Endothelial cell of umbilical vein (primary cell): ENCODE data around the gene DUSP28. TPM values are rescaled to one million over a fixed set of nuclear protein-coding genes. Genes with fewer than 3 reads are reported as not detected.

Source experiments
- BruUV-seq: library from RNA; stranded (reverse); fragments of 400-500 nt; replicated peaks from 2 replicates; lab custom pipeline; 2021; lab: Mats Ljungman, UMichigan
- CTCF ChIA-PET: fragments of 300-600, 350-600 bp; sonication (Branson Sonifier 250); formaldehyde crosslinking; loops from one replicate; lab custom pipeline; 2021; ENCODE audit warnings: antibody characterized with exemption, inconsistent platforms; lab: Charles Lee
- POLR2A ChIA-PET: fragments of 300-600, 350-600 bp; sonication (Branson Sonifier 250); formaldehyde crosslinking; loops from one replicate; lab custom pipeline; 2021; ENCODE audit warnings: antibody characterized with exemption, inconsistent platforms; lab: Charles Lee
- DNase-seq: peaks from one replicate; pipeline ENCODE4 v3.0.0-alpha.2; 2011; ENCODE audit warnings: low read depth, low spot score
- FAIRE-seq: peaks from 2 replicates; lab custom pipeline; 2011; peaks lifted over from hg19 to GRCh38; lab: Jason Lieb, UNC
- H2AFZ ChIP-seq: 2 replicates; pipeline ENCODE4 v1.6.0; 2012; ENCODE audit warnings: low read depth, low read length, control low read depth, inconsistent platforms
- H3K27ac ChIP-seq: 2 replicates; pipeline ENCODE4 v1.5.1; 2011; ENCODE audit warnings: low read depth, mild to moderate bottlenecking, control low read depth, low read length, moderate library complexity; ENCODE audit not compliant: insufficient read depth
- H3K27me3 ChIP-seq, 2 experiments: 2 replicates each; pipeline versions ENCODE4 v1.6.0 to v1.6.1; 2011; ENCODE audit warnings: low read length in 2 of 2, mixed read lengths in 1 of 2; ENCODE audit not compliant: control insufficient read depth in 2 of 2, insufficient read depth in 2 of 2
- H3K36me3 ChIP-seq, 2 experiments: 2 replicates in 1 of 2; 3 replicates in 1 of 2; pipeline ENCODE4 v1.5.1; 2011; ENCODE audit warnings: low read length in 2 of 2, mild to moderate bottlenecking in 1 of 2, moderate library complexity in 1 of 2; ENCODE audit not compliant: control insufficient read depth in 2 of 2, insufficient read depth in 2 of 2; ENCODE audit errors: extremely low read depth in 1 of 2
- H3K4me1 ChIP-seq: 3 replicates; pipeline ENCODE4 v1.5.1; 2011; ENCODE audit warnings: mild to moderate bottlenecking, low read length; ENCODE audit not compliant: control insufficient read depth, insufficient read depth; ENCODE audit errors: extremely low read depth
- H3K4me2 ChIP-seq: 2 replicates; pipeline ENCODE4 v1.6.1; 2011; ENCODE audit warnings: low read length, control low read depth, mixed read lengths; ENCODE audit not compliant: insufficient read depth
- H3K4me3 ChIP-seq, 3 experiments: fragments of 200-600 bp in 1 of 3; sonication (generic), shearing (Covaris generic) in 1 of 3; replicated peaks in 1 of 3; 2 replicates each; pipeline ENCODE4 v1.5.1; 2011 to 2016; ENCODE audit warnings: control low read depth in 3 of 3, low read length in 3 of 3, mild to moderate bottlenecking in 2 of 3, inconsistent platforms in 1 of 3, low read depth in 1 of 3, moderate library complexity in 1 of 3; ENCODE audit not compliant: insufficient read depth in 1 of 3
- H3K79me2 ChIP-seq: 2 replicates; pipeline ENCODE4 v1.6.0; 2012; ENCODE audit warnings: low read length, inconsistent platforms; ENCODE audit not compliant: control insufficient read depth, insufficient read depth
- H3K9ac ChIP-seq: replicated peaks from 2 replicates; pipeline ENCODE3; 2011; ENCODE audit warnings: low read length, control low read depth; ENCODE audit not compliant: insufficient read depth; ENCODE audit errors: extremely low read depth
- H3K9me1 ChIP-seq: replicated peaks from 3 replicates; pipeline ENCODE4 v1.6.0; 2011; ENCODE audit warnings: mild to moderate bottlenecking, low read length; ENCODE audit not compliant: control insufficient read depth, insufficient read depth; ENCODE audit errors: extremely low read depth
- H3K9me3 ChIP-seq: replicated peaks from 2 replicates; pipeline ENCODE4 v1.5.1; 2012; ENCODE audit warnings: low read length, inconsistent platforms; ENCODE audit not compliant: control insufficient read depth, insufficient read depth
- H4K20me1 ChIP-seq: replicated peaks from 2 replicates; pipeline ENCODE3; 2011; ENCODE audit warnings: mild to moderate bottlenecking, low read length; ENCODE audit not compliant: control insufficient read depth, insufficient read depth; ENCODE audit errors: extremely low read depth
- CTCF ChIP-seq, 2 donors: IDR thresholded peaks; 1 replicate in 1 of 2; 2 replicates in 1 of 2; pipeline ENCODE4 v1.5.1; 2011; ENCODE audit warnings: low read length in 2 of 2, mild to moderate bottlenecking in 2 of 2, moderate library complexity in 2 of 2, control low read depth in 1 of 2, inconsistent platforms in 1 of 2, low read depth in 1 of 2; ENCODE audit not compliant: insufficient read depth in 1 of 2; ENCODE audit errors: extremely low read depth in 1 of 2
- EZH2 ChIP-seq: IDR thresholded peaks from 2 replicates; pipeline ENCODE4 v1.6.1; 2012; ENCODE audit warnings: borderline replicate concordance, low read depth, mild to moderate bottlenecking, moderate library complexity, low read length, inconsistent platforms; ENCODE audit not compliant: severe bottlenecking
- FOS ChIP-seq: IDR thresholded peaks from 2 replicates; pipeline ENCODE4 v1.6.1; 2011; ENCODE audit warnings: mild to moderate bottlenecking, low read length, moderate library complexity, borderline replicate concordance; ENCODE audit not compliant: insufficient read depth
- GATA2 ChIP-seq: IDR thresholded peaks from 2 replicates; pipeline ENCODE4 v1.7.0; 2011; ENCODE audit warnings: low read depth, mild to moderate bottlenecking, moderate library complexity, mixed read lengths, low read length; ENCODE audit not compliant: insufficient read length, insufficient read depth
- JUN ChIP-seq: IDR thresholded peaks from 2 replicates; pipeline ENCODE4 v1.6.1; 2011; ENCODE audit warnings: borderline replicate concordance, low read depth; ENCODE audit not compliant: insufficient read length, insufficient read depth
- MAX ChIP-seq: IDR thresholded peaks from 2 replicates; pipeline ENCODE4 v1.6.1; 2011; ENCODE audit not compliant: insufficient read depth, insufficient read length
- MYC ChIP-seq: IDR thresholded peaks from one replicate; pipeline ENCODE4 v1.6.1; 2011; ENCODE audit warnings: mild to moderate bottlenecking, low read depth, low read length
- POLR2A ChIP-seq: IDR thresholded peaks from 2 replicates; pipeline ENCODE4 v1.6.1; 2012; ENCODE audit warnings: low read depth, mild to moderate bottlenecking, control low read depth, low read length
- POLR2AphosphoS5 ChIP-seq: IDR thresholded peaks from 2 replicates; pipeline ENCODE4 v1.6.1; 2012; ENCODE audit warnings: low read depth, mild to moderate bottlenecking, control low read depth, low read length, moderate library complexity; ENCODE audit not compliant: insufficient read depth
- dilution Hi-C: fragments of 300-500 bp; cut with MboI; formaldehyde crosslinking; loops from one replicate; pipeline ENCODE4 v1.15.0; 2019; ENCODE audit warnings: low sequenced_read_pairs; ENCODE audit not compliant: extremely low pct_ligation_motif_present
- intact Hi-C: fragments of 100-400 bp; cut with micrococcal nuclease; formaldehyde crosslinking; loops from one replicate; pipeline ENCODE4 v1.10.0; 2022
- polyA plus RNA-seq, 4 experiments: library from polyadenylated mRNA; depleted of rRNA in 3 of 4; stranded (reverse) in 3 of 4; unstranded in 1 of 4; fragments of >200 nt; gene quantifications; 2 replicates each; pipeline versions ENCODE4 v1.2.1 to v1.2.3, GENCODE V29; 2011 to 2012; ENCODE audit warnings: missing spikeins in 1 of 4
- total RNA-seq: library from RNA; stranded (reverse); gene quantifications from 2 replicates; pipeline ENCODE4 v1.2.3, GENCODE V29; 2021

The DUSP28 gene
- total and polyA plus RNA-seq, 2 donors (not counting 3 experiments of a cell fraction or from before 2014, with no cell fraction given): 2.2 to 4.3 TPM

GRCh38 chr2:240603846-240604245 lies 43.7 kb downstream of the DUSP28 start:
- POLR2A ChIA-PET: no interaction called here
- CTCF ChIA-PET: interaction anchor here (1.0 to 1.6 kb wide), 5 partner anchors 13 to 237 kb away, joined by 3 to 10 read pairs (median 4); partner anchors contain the start of gene CAPN10
- BruUV-seq: no TSS peak

GRCh38 chr2:240604291-240604938 lies 44.3 kb downstream of the DUSP28 start:
- Histone ChIP-seq H3K27me3 (no peaks in the 10 kb centered on the region), H3K27ac (no peak overlapping the region), H3K9me1 (no peaks in the 10 kb centered on the region), H3K4me2 (no peak overlapping the region), H3K4me1 (peaks cover 2% of the 10 kb centered on the region), H3K4me3 (no peak overlapping the region), H3K9me3 (no peaks in the 10 kb centered on the region), H3K9ac (no peak overlapping the region), H3K36me3 (peaks cover 0 to 1% of the 10 kb centered on the region in 2 experiments), H4K20me1 (no peaks in the 10 kb centered on the region), H2AFZ (no peak overlapping the region), H3K79me2 (no peaks in the 10 kb centered on the region)
- POLR2A ChIA-PET: no interaction called here
- intact Hi-C loops (loop anchor here (1.0 to 5.0 kb wide), 2 partner anchors 38 to 308 kb away; no protein-coding TSS in a partner anchor), dilution Hi-C loops (no loop called here)
- DNase-seq (peak; percentile 70), FAIRE-seq (peak; percentile 81)
- no TSS peak for BruUV-seq
- TF ChIP-seq FOS (no peak), MAX (no peak), EZH2 (no peak), CTCF (IDR thresholded peaks at IDR 0.05; ENCODE audit: extremely low read depth in 1 of 2, insufficient read depth in 1 of 2, low read depth in 1 of 2, low read length in 2 of 2) (peak; percentile 74 to 85), JUN (no peak), POLR2AphosphoS5 (peak; percentile 59), MYC (no peak), POLR2A (no peak), GATA2 (no peak)
- CTCF ChIA-PET: interaction anchor here (1.0 to 1.6 kb wide), 4 partner anchors 13 to 236 kb away, joined by 3 to 10 read pairs (median 4); partner anchors contain the start of gene CAPN10

More at GRCh38 chr2:240603846-240604245, 43.7 kb downstream of the DUSP28 start:
- no peaks in the 10 kb centered on the region for H3K27me3 ChIP-seq
- no peak overlapping the region for H3K4me3 ChIP-seq
- dilution Hi-C loops (no loop called here), intact Hi-C loops (loop anchor here (1.0 to 5.0 kb wide), 2 partner anchors 38 to 308 kb away; no protein-coding TSS in a partner anchor)
- peaks cover 0 to 4% of the 10 kb centered on the region in 2 experiments for H3K36me3 ChIP-seq
- peaks cover 2% of the 10 kb centered on the region for H3K4me1 ChIP-seq
- DNase-seq (no peak), FAIRE-seq (no peak)
- H3K27ac ChIP-seq: no peak overlapping the region
- H3K9me3 ChIP-seq: no peaks in the 10 kb centered on the region
- H3K79me2 ChIP-seq: no peaks in the 10 kb centered on the region
- H2AFZ ChIP-seq: no peak overlapping the region
- H3K9me1 ChIP-seq: no peaks in the 10 kb centered on the region
- H4K20me1 ChIP-seq: no peaks in the 10 kb centered on the region
- H3K9ac ChIP-seq: no peak overlapping the region
- no peak overlapping the region for H3K4me2 ChIP-seq
- TF ChIP-seq POLR2A (no peak), MAX (no peak), FOS (no peak), MYC (no peak), JUN (no peak), EZH2 (no peak)
